DND-41 (cell line): ENCODE data around the gene TMIE.

Experiments used
- EZH2 ChIP-seq: IDR thresholded peaks from 3 replicates; pipeline ENCODE4 v1.6.1; 2012; ENCODE audit warnings: borderline replicate concordance, low read depth, mild to moderate bottlenecking, moderate library complexity, low read length, inconsistent platforms; ENCODE audit not compliant: severe bottlenecking
- TF ChIP-seq, protein P1 (sequence below): IDR thresholded peaks from 2 replicates; pipeline ENCODE4 v1.5.1; 2012; ENCODE audit warnings: borderline replicate concordance, low read length, moderate library complexity, mild to moderate bottlenecking; ENCODE audit not compliant: poor library complexity, severe bottlenecking; ENCODE audit errors: extremely low read depth

GRCh38 chr3:46730819-46731218, 29.6 kb downstream of the TMIE start:
- TF ChIP-seq, protein P1, sequence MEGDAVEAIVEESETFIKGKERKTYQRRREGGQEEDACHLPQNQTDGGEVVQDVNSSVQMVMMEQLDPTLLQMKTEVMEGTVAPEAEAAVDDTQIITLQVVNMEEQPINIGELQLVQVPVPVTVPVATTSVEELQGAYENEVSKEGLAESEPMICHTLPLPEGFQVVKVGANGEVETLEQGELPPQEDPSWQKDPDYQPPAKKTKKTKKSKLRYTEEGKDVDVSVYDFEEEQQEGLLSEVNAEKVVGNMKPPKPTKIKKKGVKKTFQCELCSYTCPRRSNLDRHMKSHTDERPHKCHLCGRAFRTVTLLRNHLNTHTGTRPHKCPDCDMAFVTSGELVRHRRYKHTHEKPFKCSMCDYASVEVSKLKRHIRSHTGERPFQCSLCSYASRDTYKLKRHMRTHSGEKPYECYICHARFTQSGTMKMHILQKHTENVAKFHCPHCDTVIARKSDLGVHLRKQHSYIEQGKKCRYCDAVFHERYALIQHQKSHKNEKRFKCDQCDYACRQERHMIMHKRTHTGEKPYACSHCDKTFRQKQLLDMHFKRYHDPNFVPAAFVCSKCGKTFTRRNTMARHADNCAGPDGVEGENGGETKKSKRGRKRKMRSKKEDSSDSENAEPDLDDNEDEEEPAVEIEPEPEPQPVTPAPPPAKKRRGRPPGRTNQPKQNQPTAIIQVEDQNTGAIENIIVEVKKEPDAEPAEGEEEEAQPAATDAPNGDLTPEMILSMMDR, result no peak
- no peak for TF ChIP-seq EZH2
